Suppressor macrophage treated with lipopolysaccharide for 4 hours (primary cell): ENCODE measurements around the gene CAPN13.

Source experiments
- DNase-seq: peaks from one replicate; pipeline ENCODE4 v3.0.0-alpha.2; 2020

The CAPN13 gene

GRCh38 chr2:30784682-30785081 lies 22.6 kb downstream of the CAPN13 start:
- no peak for DNase-seq

DNA sequence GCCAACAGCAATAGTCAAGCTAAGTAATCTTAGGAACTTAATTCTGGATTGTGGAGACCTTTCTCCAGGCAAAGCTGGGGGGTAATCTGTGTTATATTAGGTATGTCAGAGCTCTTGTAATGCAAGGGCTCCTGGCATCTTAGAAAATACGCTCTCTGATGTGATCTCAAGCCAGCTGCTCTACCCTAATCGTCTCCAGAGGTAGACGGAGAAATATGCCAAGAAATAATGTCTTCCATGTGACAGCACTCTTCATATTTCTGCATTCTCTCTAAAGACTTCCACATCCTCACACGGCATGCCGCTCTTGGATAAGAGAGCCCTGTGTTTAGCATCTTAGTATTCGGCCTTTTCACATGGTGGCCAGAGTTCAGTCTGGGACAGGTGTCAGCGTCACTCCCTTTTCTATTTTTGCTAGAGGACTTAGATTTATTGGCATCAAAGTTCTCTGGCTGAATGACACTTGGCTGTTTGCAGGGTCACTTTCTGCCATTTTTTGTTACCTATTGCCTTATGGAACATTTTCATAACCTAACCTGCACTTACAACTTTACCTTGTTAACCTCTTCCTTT lies 25.2 kb downstream of the CAPN13 start:
- no peak for DNase-seq

DNA sequence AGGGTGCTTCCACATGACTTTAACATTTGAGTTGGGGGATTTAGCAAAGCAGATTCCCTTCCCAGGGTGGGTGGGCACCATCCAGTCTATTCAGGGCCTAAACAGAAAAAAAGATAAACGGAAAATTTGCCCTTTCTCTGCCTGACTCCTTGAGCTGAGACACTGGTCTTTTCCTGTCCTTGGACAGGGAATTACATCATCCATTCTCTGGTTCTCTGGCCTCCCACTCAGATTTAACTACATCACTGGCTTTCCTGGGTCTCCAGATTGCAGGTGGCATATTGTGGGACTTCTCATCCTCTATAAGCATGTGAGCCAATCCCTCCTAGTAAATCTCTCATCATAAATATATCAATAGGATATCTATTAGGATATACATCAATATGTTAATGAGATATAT lies 25.8 kb downstream of the CAPN13 start:
- no peak for DNase-seq

DNA sequence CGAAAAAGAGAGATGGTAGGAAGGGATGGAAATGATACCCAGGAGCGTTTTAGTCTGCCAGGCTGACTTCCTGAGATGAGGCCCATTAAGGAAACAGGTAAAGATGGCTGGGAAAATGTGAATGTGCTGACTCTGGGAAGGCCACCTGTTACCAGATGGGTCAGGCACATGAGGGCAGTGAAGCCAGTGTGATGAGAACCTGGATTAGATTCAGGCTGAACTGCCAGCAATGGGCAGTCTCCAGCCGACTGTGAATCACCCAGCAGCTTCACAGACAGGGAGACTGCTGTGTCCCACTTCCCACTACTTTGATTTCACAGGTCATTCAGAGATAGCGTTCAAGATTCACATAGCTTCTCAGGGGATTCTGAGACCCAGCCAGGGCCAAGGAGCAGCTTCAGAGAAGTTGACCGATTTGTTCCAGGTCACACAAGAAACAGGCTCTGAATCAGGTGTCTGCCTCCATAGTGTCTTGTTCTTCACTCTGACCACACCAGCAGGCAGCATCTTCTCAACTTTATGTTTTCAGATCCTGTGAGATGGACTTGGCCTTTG lies 26.4 kb downstream of the CAPN13 start:
- DNase-seq: no peak

DNA sequence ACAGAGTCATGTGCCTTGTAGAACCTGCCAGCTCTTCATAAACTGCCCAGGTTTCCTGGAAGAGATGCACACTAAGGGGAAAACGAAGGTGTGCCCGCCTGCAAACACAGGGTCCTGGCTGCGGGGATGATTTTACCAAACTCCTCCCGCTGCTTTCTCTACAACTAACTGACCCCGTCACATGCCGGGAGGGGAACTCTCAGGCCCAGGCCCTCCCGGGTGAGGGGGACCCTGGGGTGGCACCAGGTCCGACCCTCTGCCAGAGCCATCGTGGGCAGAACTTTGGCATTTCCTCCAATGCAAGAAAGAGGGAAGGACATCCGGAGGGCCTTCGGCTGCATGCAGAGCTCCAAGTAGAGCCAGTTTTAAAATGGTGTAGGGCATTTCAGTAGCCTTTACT lies 28.6 kb downstream of the CAPN13 start:
- DNase-seq: no peak

DNA sequence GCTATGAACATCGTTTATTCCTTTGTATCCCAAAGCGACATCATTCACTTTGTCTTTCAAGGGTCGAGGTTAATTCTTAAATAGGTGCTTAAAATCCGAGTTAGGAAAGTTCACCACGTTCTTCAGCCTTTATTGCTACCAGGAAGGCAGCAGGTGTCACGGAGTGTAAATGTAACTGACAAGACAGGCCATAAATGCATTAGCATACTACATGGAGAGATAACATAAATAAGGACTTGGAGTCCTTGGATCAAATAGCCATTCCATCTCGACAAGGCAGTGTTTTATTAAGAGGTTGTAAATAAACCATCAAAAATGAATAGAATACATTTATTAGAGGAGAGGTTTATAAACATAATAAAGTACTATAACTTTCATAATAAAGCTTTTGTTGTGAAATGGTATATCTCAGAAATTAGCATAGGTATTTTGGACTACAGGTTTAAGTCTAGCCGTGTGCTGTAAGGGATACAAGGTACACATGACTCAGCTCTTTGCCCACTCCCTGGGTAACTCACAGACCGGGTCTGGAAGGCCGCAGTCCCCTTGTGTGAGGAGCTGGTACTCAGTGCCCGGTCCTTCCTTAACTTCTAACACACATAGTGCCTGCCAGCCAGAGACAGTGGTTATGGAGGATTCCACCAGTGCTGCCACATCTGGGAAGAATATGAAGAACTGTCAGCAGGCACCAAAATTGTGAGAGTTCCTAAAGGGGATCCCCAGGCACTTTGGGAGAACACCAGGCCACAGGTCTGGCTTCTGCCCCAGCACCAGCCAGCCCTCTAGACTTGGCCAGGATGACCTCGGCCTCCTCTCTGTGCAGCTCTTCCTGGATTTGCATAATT lies 29.4 kb downstream of the CAPN13 start:
- no peak for DNase-seq

GRCh38 chr2:30776831-30777635 lies 30.2 kb downstream of the CAPN13 start:
- DNase-seq: no peak

DNA sequence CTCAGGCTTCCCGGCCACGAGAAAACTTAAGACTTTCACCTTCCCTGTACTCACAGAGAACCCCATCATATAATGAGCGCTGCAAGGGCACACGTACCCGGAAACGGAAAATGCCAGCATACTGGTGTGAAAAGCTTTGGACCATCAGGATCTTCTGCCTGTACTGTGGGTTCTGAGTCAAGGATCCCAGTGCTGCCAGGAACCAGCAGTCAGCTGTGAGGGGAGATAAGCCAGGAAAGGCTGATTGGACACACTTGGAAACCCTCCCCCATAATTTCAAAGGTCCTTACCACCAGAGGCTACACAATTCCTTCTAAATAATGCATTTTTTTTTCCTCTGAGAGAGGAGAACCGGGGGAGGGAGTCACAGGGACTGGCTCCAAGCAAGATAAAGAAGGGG lies 31.4 kb downstream of the CAPN13 start:
- DNase-seq: no peak

- DNase-seq: no peak
Observed at GRCh38 chr2:30772021-30772705, 35.1 kb downstream of the CAPN13 start.

DNA sequence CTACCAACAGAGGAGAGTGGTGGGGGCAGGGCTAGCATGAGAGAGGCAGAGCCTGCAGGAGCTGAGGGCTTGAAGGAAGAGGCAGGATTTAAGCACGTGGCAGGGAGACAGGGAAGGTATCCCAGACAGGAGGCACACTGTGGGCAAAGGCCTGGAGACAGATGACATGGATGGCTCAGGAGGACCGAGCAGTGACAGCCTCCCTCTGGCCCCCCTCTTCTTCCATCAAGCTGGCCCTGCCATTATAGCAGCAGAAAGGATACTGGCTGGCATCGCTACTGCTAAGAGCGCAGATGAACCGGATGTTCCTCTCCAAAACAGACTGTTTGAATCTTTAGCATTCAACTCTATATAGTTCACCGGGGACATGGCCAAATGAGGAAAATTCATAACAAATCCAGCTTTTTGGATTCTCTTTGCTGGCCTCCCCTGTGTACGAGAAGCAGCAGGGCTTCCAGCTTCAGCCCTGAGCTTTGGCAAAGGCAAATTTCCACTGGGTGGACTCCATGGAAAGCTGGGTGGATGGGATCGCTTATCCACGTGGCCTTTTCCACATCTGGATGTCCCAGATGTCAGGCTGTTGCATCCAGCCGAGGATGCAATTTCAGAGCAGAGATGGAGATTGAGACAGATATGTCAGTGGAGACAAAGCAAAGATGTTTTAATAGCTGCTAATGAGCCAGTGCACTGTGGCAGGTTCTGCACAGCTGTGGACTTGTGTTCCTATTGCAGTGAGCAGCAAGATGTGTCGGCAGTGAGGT lies 36.2 kb downstream of the CAPN13 start:
- DNase-seq: no peak

DNA sequence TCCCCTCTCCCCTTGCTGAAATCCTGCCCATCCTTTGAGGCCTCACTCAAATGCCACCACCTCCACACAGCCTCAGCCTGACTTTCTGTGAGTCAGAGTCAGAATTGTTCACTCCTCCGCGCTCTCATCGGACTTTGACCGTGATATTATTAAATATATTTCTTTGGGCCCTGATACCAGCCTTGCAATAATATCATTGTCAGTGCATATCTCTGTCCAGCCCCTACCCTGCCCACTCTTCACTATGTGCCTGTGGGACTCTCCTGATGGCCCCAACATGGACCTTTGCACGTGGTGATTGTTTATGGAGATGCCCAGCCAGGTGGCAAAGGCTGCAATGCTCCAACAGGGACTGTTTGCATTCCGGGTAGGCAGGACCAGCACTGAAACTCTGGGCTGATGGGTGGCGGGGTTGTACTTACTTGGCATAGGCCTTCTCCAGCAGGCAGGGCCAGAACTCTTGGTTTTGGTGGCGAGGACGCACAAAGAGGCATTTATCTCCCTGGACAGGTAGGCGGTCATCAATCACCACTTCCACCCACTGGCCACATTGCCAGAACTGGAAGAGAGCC lies 37.3 kb downstream of the CAPN13 start:
- no peak for DNase-seq

- no peak for DNase-seq
Observed at GRCh38 chr2:30769481-30769780, 37.8 kb downstream of the CAPN13 start.

GRCh38 chr2:30768708-30769480 lies 38.4 kb downstream of the CAPN13 start:
- no peak for DNase-seq

DNA sequence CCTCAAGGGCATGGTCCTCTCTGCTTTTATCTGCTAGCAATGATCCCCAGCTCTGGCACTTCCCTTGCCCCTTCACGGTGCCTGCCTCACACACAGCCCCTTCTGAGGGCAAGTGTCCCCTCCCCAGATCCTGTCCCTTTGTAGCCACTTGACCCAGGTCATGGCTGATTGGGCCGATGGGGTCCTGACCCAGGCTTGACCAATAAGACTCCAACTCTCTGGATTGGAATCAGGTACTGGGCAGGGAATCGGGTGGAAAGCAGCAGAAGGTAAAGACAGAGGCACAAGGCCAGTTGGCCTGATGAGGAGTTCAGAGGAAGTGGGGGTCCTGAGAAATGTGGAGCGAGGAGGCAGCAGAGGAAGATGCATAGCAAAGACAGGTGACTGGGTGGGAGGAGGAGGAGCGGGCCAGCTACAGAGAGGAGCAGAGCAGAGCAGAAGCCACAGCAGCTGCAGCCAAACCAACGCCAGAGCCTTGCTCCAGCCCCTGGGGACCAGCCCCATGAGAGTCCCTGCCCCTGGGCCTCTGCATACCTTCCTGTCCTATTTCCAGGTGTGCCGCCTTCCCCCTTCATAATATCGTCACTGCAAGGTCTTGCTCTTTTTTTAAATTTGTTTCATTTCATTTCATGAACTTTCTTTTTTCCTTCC lies 39.1 kb downstream of the CAPN13 start:
- no peak for DNase-seq

DNA sequence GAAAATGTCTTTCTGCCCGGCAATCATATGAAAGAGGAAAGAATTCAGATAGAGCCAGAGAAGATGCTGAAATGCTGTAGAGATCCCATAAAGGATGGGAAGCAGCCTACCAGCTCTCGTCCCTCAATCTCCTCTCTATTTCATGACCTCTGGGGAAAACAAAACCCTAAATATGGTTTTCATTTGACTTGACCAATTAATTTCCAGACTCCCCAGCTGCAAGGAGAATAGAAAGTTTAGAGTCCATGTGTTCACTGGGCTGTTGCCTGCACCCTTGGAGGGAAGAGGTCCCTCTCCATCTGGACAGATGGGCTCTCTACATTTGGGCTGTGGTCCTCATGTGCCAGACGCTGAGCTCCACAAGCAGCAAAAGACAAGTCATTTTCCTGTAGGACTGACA lies 40.6 kb downstream of the CAPN13 start:
- DNase-seq: no peak

- no peak for DNase-seq
Observed at GRCh38 chr2:30765876-30766470, 41.3 kb downstream of the CAPN13 start.

DNA sequence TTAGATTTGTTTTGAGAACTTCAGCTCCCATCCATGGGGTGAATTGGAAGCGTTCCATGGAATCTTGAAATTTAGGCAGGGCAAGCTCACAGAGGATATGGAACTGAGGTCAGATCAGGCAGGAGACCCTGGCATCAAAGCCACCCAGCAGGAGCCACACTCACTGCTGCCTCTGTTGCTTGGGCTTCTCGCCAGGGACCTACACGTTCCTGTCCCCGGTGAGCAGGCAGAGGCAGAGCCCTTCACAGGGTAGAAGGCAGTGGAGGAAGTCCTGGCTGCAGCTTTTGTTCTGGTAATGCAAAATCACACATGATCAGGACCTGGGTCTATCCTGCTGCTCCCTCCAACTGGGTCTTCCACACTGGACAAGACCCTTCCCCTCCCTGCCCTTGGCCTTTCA lies 42.1 kb downstream of the CAPN13 start:
- DNase-seq: no peak

DNA sequence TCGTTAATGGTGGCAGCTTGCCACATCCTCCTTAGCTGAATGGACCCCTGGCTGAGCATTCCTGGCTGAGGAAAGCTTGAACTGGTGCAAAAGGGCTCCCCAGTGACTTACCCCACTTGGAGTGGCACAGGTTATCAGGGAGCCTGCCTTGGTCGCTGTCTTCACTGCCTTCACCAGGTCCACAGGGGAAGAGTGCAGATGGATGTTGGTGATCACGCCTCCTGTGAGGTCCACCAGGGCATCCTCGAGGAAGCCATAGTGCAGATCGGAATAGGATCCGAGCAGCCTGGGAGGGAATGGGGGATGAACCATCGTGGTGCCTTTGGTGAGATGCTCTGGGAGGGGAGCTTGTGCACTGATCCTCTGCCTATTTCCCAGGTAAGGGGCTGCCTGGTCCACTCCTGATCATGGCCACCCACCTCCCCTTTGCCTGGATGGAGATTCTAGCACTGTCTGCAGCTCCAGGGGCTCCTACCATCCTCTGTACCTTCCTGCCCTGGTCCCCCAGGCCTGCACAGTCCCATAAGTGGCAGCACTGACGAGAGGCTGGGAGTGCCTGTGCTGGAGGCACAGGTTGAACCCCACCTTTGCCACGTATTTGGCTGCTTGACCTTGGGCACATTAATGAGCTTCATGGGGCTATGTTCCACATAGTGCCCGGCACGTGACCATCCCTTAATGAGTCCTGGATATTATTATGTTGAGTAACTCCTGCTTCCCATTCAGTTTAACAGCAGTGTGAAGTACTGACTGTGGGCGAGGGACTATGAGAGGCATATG lies 43.0 kb downstream of the CAPN13 start:
- no peak for DNase-seq

GRCh38 chr2:30763151-30763660 lies 44.0 kb downstream of the CAPN13 start:
- DNase-seq: no peak
